Measurements from ENCODE around the gene ATP5PB. TPM values are rescaled to one million over a fixed set of nuclear protein-coding genes. Genes with fewer than 3 reads are reported as not detected.
A peak's percentile ranks its signal among the peaks of the same experiment; 100 is the strongest.

ATP5PB gene
- total RNA-seq: 157 TPM
- long read RNA-seq, transcript ATP5PB-202 (7 exons, 3,156 nt): major isoform, 134 of 140 reads
- long read RNA-seq, partial matches to known transcripts: 1 of 140 reads
- long read RNA-seq, other reads (novel, unspliced or antisense): 2 of 140 reads

GRCh38 chr1:111448918-111449702 lies at the start of gene ATP5PB, which contains the start of gene WDR77:
ATP5PB (plus strand) TSS chr1:111449464; CDS start chr1:111449542, 78 bp downstream.
WDR77 (minus strand) TSS chr1:111449256; CDS start chr1:111449169, 87 bp downstream.
- intact Hi-C loops (cut with DNase I): no loop called here
- peaks cover 62% of the 10 kb centered on the region for H3K4me1 ChIP-seq
- H3K27me3 ChIP-seq (ENCODE audit: low read depth): no peaks in the 10 kb centered on the region
- peak within 1 kb of the TSS; percentile 91 for H3K4me3 ChIP-seq
- ATAC-seq: peak; percentile 98
- peak within 1 kb of the TSS; percentile 83 for H3K27ac ChIP-seq
- DNase-seq: peak; percentile 95
- peaks cover 39% of the 10 kb centered on the region for H3K36me3 ChIP-seq
- TF ChIP-seq, protein P1, sequence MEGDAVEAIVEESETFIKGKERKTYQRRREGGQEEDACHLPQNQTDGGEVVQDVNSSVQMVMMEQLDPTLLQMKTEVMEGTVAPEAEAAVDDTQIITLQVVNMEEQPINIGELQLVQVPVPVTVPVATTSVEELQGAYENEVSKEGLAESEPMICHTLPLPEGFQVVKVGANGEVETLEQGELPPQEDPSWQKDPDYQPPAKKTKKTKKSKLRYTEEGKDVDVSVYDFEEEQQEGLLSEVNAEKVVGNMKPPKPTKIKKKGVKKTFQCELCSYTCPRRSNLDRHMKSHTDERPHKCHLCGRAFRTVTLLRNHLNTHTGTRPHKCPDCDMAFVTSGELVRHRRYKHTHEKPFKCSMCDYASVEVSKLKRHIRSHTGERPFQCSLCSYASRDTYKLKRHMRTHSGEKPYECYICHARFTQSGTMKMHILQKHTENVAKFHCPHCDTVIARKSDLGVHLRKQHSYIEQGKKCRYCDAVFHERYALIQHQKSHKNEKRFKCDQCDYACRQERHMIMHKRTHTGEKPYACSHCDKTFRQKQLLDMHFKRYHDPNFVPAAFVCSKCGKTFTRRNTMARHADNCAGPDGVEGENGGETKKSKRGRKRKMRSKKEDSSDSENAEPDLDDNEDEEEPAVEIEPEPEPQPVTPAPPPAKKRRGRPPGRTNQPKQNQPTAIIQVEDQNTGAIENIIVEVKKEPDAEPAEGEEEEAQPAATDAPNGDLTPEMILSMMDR (IDR thresholded peaks at IDR 0.05): no peak
- H3K9me3 ChIP-seq: no peaks in the 10 kb centered on the region

- intact Hi-C loops (cut with DNase I): loop anchor here (10.0 kb wide), 1 partner anchor 175 kb away; the partner anchor contains the start of gene CHI3L2
- no peaks in the 10 kb centered on the region for H3K9me3 ChIP-seq
- H3K4me1 ChIP-seq: no peaks in the 10 kb centered on the region
- H3K27me3 ChIP-seq (ENCODE audit: low read depth): peaks cover 8% of the 10 kb centered on the region
- H3K36me3 ChIP-seq: no peaks in the 10 kb centered on the region
- ATAC-seq (peak; percentile 50 to 71), DNase-seq (no peak)
- H3K27ac ChIP-seq: no peak overlapping the region
- TF ChIP-seq, protein P1 (IDR thresholded peaks at IDR 0.05): peak; percentile 70
- H3K4me3 ChIP-seq: no peak overlapping the region
These were observed 49.3 kb upstream of the ATP5PB start for GRCh38 chr1:111399792-111400610.

GRCh38 chr1:111402083-111402482 lies 47.2 kb upstream of the ATP5PB start:
- H3K9me3 ChIP-seq: no peaks in the 10 kb centered on the region
- H3K36me3 ChIP-seq: no peaks in the 10 kb centered on the region
- H3K4me3 ChIP-seq: no peak overlapping the region
- no peak for ATAC-seq
- peaks cover 8% of the 10 kb centered on the region for H3K27me3 ChIP-seq (ENCODE audit: low read depth)
- peaks cover 11% of the 10 kb centered on the region for H3K4me1 ChIP-seq
- intact Hi-C loops (cut with DNase I): loop anchor here (10.0 kb wide), 1 partner anchor 177 kb away; the partner anchor contains the start of gene CHI3L2
- H3K27ac ChIP-seq: no peak overlapping the region
- TF ChIP-seq, protein P1 (IDR thresholded peaks at IDR 0.05): no peak
- DNase-seq: no peak

GRCh38 chr1:111404588-111404987 lies 44.7 kb upstream of the ATP5PB start:
- H3K4me1 ChIP-seq: peaks cover 11% of the 10 kb centered on the region
- DNase-seq: no peak
- no peak overlapping the region for H3K4me3 ChIP-seq
- ATAC-seq: no peak
- peaks cover 8% of the 10 kb centered on the region for H3K27me3 ChIP-seq (ENCODE audit: low read depth)
- no peak overlapping the region for H3K27ac ChIP-seq
- H3K36me3 ChIP-seq: no peaks in the 10 kb centered on the region
- H3K9me3 ChIP-seq: no peaks in the 10 kb centered on the region
- intact Hi-C loops (cut with DNase I): loop anchor here (10.0 kb wide), 1 partner anchor 180 kb away; the partner anchor contains the start of gene CHI3L2
- TF ChIP-seq, protein P1 (IDR thresholded peaks at IDR 0.05): no peak

DNA sequence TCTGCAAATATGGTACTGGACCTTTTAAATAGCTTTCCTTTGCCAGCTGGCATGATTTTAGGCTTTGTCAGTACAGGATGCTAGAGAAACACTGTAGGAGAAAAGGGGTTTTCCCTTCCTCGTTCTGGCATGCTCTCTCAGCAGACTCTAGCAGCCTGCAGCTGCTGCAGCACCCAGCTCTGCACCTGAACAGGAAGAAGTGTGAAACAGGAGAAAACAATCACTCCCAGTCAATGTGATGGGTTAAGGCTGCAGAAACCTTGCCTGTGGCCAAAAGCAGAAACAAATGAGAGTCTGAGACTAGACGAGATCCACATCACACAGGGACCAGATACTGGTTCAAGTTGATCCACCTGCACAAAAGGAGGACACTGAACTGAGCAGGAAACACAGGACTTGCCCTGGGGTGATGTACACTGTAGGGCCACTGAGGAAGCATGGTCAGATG lies 42.9 kb upstream of the ATP5PB start:
- no peak overlapping the region for H3K4me3 ChIP-seq
- intact Hi-C loops (cut with DNase I): loop anchor here (10.0 kb wide), 1 partner anchor 182 kb away; the partner anchor contains the start of gene CHI3L2
- TF ChIP-seq, protein P1 (IDR thresholded peaks at IDR 0.05): no peak
- peaks cover 11% of the 10 kb centered on the region for H3K4me1 ChIP-seq
- no peaks in the 10 kb centered on the region for H3K9me3 ChIP-seq
- no peaks in the 10 kb centered on the region for H3K36me3 ChIP-seq
- DNase-seq: no peak
- peaks cover 8% of the 10 kb centered on the region for H3K27me3 ChIP-seq (ENCODE audit: low read depth)
- peak; percentile 86 to 89 for ATAC-seq
- H3K27ac ChIP-seq: no peak overlapping the region

Measured in lower lobe of right lung (tissue), 2 donors.